Neuronal stem cell (in vitro differentiated cells): Measurements from ENCODE around the gene KLK5.

Source experiments
- DNase-seq: peaks from one replicate; pipeline ENCODE4 v3.0.0-alpha.2; 2013; ENCODE audit warnings: low spot score
- H2AFZ ChIP-seq: one replicate; pipeline ENCODE4 v1.6.1; 2013; ENCODE audit warnings: mild to moderate bottlenecking, low read length, inconsistent platforms
- H2AK5ac ChIP-seq: 2 replicates; pipeline ENCODE4 v1.6.1; 2013; ENCODE audit warnings: low read depth, mild to moderate bottlenecking, inconsistent platforms, low read length, moderate library complexity, mixed read lengths
- H2BK120ac ChIP-seq: 2 replicates; pipeline ENCODE4 v1.6.1; 2013; ENCODE audit warnings: low read depth, mild to moderate bottlenecking, inconsistent platforms, low read length, moderate library complexity, mixed read lengths
- H2BK12ac ChIP-seq: one replicate; pipeline ENCODE4 v1.6.1; 2013; ENCODE audit warnings: low read length, inconsistent platforms
- H2BK15ac ChIP-seq: 2 replicates; pipeline ENCODE4 v1.6.1; 2013; ENCODE audit warnings: mild to moderate bottlenecking, low read length, inconsistent platforms, mixed read lengths
- H2BK5ac ChIP-seq: one replicate; pipeline ENCODE4 v1.6.1; 2013; ENCODE audit warnings: inconsistent platforms, mild to moderate bottlenecking, low read length, moderate library complexity
- H3K14ac ChIP-seq: one replicate; pipeline ENCODE4 v1.6.1; 2013; ENCODE audit warnings: low read length, inconsistent platforms
- H3K18ac ChIP-seq: 2 replicates; pipeline ENCODE4 v1.6.1; 2013; ENCODE audit warnings: low read length, inconsistent platforms
- H3K23ac ChIP-seq: 2 replicates; pipeline ENCODE4 v1.6.1; 2013; ENCODE audit warnings: low read depth, mild to moderate bottlenecking, mixed read lengths, low read length, inconsistent platforms; ENCODE audit not compliant: poor library complexity
- H3K27ac ChIP-seq: replicated peaks from 3 replicates; pipeline ENCODE4 v1.5.1; 2013; ENCODE audit warnings: low read length, inconsistent platforms
- H3K27me3 ChIP-seq, 3 experiments: 2 replicates each; pipeline ENCODE4 v1.6.1; 2013; ENCODE audit warnings: low read length in 3 of 3, mild to moderate bottlenecking in 2 of 3, inconsistent platforms in 1 of 3, low read depth in 1 of 3, mixed read lengths in 1 of 3, moderate library complexity in 1 of 3; ENCODE audit not compliant: control insufficient read depth in 3 of 3, insufficient read depth in 3 of 3
- H3K36me3 ChIP-seq, 2 donors: replicated peaks in 1 of 2; 2 replicates each; pipeline ENCODE4 v1.6.1; 2013; ENCODE audit warnings: low read length in 2 of 2; ENCODE audit not compliant: control insufficient read depth in 2 of 2, insufficient read depth in 2 of 2
- H3K4ac ChIP-seq: 2 replicates; pipeline ENCODE4 v1.6.1; 2013; ENCODE audit warnings: inconsistent platforms, mild to moderate bottlenecking, low read length, moderate library complexity
- H3K4me1 ChIP-seq, 2 donors: 1 replicate in 1 of 2; 2 replicates in 1 of 2; pipeline ENCODE4 v1.6.1; 2013; ENCODE audit warnings: low read length in 2 of 2, low read depth in 1 of 2; ENCODE audit not compliant: control insufficient read depth in 2 of 2, insufficient read depth in 1 of 2
- H3K4me2 ChIP-seq: one replicate; pipeline ENCODE4 v1.6.1; 2013; ENCODE audit warnings: mild to moderate bottlenecking, low read length, inconsistent platforms; ENCODE audit not compliant: insufficient read depth, poor library complexity, severe bottlenecking
- H3K4me3 ChIP-seq, 2 donors: 2 replicates each; pipeline ENCODE4 v1.5.1; 2013; ENCODE audit warnings: low read length in 2 of 2, mild to moderate bottlenecking in 2 of 2, inconsistent platforms in 1 of 2, moderate library complexity in 1 of 2
- H3K79me1 ChIP-seq: one replicate; pipeline ENCODE4 v1.6.1; 2013; ENCODE audit warnings: low read depth, mild to moderate bottlenecking, inconsistent platforms, low read length, moderate library complexity
- H3K9ac ChIP-seq: one replicate; pipeline ENCODE4 v1.6.1; 2013; ENCODE audit warnings: mild to moderate bottlenecking, low read depth, low read length, inconsistent platforms; ENCODE audit not compliant: poor library complexity
- H3K9me3 ChIP-seq, 2 donors: replicated peaks in 1 of 2; 2 replicates each; pipeline versions ENCODE3 to v1.6.1; 2013; ENCODE audit warnings: low read length in 2 of 2, mild to moderate bottlenecking in 2 of 2, inconsistent platforms in 1 of 2, low read depth in 1 of 2, mixed read lengths in 1 of 2, moderate library complexity in 1 of 2; ENCODE audit not compliant: control insufficient read depth in 2 of 2, insufficient read depth in 1 of 2
- H4K8ac ChIP-seq: one replicate; pipeline ENCODE4 v1.6.1; 2013; ENCODE audit warnings: low read depth, mild to moderate bottlenecking, inconsistent platforms, low read length, moderate library complexity
- H4K91ac ChIP-seq: one replicate; pipeline ENCODE4 v1.6.1; 2013; ENCODE audit warnings: low read length, low read depth, mild to moderate bottlenecking, inconsistent platforms; ENCODE audit not compliant: poor library complexity
- WGBS, 2 donors: extraction: QIAGEN DNeasy Blood & Tissue Kit; methylation state at CpG; one replicate each; pipeline ENCODE4 v1.1.7; 2013; ENCODE audit warnings: missing lambda C conversion rate in 2 of 2, mixed read lengths in 1 of 2; ENCODE audit not compliant: insufficient read length in 2 of 2, insufficient replicate concordance in 1 of 2; ENCODE audit errors: extremely low coverage in 2 of 2; 5-methylcytosine and 5-hydroxymethylcytosine counted together

KLK5 gene

GRCh38 chr19:50964266-50964665, 11.4 kb upstream of the KLK5 start:
- no peak overlapping the region for H2BK120ac ChIP-seq
- no peak overlapping the region for H3K27ac ChIP-seq
- no peak overlapping the region for H3K18ac ChIP-seq
- no peak overlapping the region for H2AK5ac ChIP-seq
- H3K9me3 ChIP-seq, result peaks cover 0 to 3% of the 10 kb centered on the region in 2 donors
- H3K36me3 ChIP-seq, result no peaks in the 10 kb centered on the region
- no peak overlapping the region for H4K91ac ChIP-seq
- peaks cover 0 to 11% of the 10 kb centered on the region in 2 donors for H3K4me1 ChIP-seq
- H3K4me2 ChIP-seq, result no peak overlapping the region
- no peak overlapping the region for H3K4me3 ChIP-seq
- no CpG with 5 or more reads among the region's 3 CpGs for WGBS, 2 donors
- H4K8ac ChIP-seq, result no peak overlapping the region
- H2BK12ac ChIP-seq, result no peak overlapping the region
- H3K27me3 ChIP-seq, result no peaks in the 10 kb centered on the region
- no peak overlapping the region for H2AFZ ChIP-seq
- no peak overlapping the region for H3K14ac ChIP-seq
- no peak for DNase-seq
- no peak overlapping the region for H3K23ac ChIP-seq
- H3K79me1 ChIP-seq, result no peaks in the 10 kb centered on the region
- no peak overlapping the region for H2BK15ac ChIP-seq
- H2BK5ac ChIP-seq, result no peak overlapping the region
- no peak overlapping the region for H3K9ac ChIP-seq
- H3K4ac ChIP-seq, result no peak overlapping the region

- H3K23ac ChIP-seq, result no peak overlapping the region
- no CpG with 5 or more reads among the region's 6 CpGs for WGBS, 2 donors
- H3K4me1 ChIP-seq, result peaks cover 0 to 4% of the 10 kb centered on the region in 2 donors
- no peak overlapping the region for H3K9ac ChIP-seq
- H4K8ac ChIP-seq, result no peak overlapping the region
- no peak overlapping the region for H3K4me3 ChIP-seq
- no peak overlapping the region for H2BK5ac ChIP-seq
- H3K4ac ChIP-seq, result no peak overlapping the region
- H3K18ac ChIP-seq, result peak overlapping the region; percentile 39
- no peak overlapping the region for H2AK5ac ChIP-seq
- peaks cover 0 to 3% of the 10 kb centered on the region in 2 donors for H3K9me3 ChIP-seq
- H3K27me3 ChIP-seq, result no peaks in the 10 kb centered on the region
- no peak overlapping the region for H3K27ac ChIP-seq
- no peak overlapping the region for H2BK15ac ChIP-seq
- DNase-seq, result no peak
- no peaks in the 10 kb centered on the region for H3K79me1 ChIP-seq
- no peak overlapping the region for H2BK120ac ChIP-seq
- no peak overlapping the region for H3K4me2 ChIP-seq
- no peak overlapping the region for H2BK12ac ChIP-seq
- H2AFZ ChIP-seq, result no peak overlapping the region
- H3K36me3 ChIP-seq, result no peaks in the 10 kb centered on the region
- H4K91ac ChIP-seq, result no peak overlapping the region
- H3K14ac ChIP-seq, result no peak overlapping the region
Observed at GRCh38 chr19:50963381-50963780, 10.5 kb upstream of the KLK5 start.

- no peak overlapping the region for H3K14ac ChIP-seq
- H4K8ac ChIP-seq, result no peak overlapping the region
- H2BK120ac ChIP-seq, result no peak overlapping the region
- H3K79me1 ChIP-seq, result no peaks in the 10 kb centered on the region
- no peak overlapping the region for H2BK5ac ChIP-seq
- WGBS, 2 donors, result no CpG with 5 or more reads among the region's 1 CpG
- no peak overlapping the region for H3K4ac ChIP-seq
- H3K27ac ChIP-seq, result no peak overlapping the region
- H3K9ac ChIP-seq, result no peak overlapping the region
- H2AFZ ChIP-seq, result no peak overlapping the region
- H2AK5ac ChIP-seq, result no peak overlapping the region
- H3K4me1 ChIP-seq, result no peaks in the 10 kb centered on the region
- H3K4me2 ChIP-seq, result no peak overlapping the region
- peak overlapping the region in 1 of 2 donors; percentile 65 for H3K4me3 ChIP-seq
- no peak overlapping the region for H4K91ac ChIP-seq
- no peak overlapping the region for H2BK12ac ChIP-seq
- H2BK15ac ChIP-seq, result no peak overlapping the region
- H3K27me3 ChIP-seq, result no peaks in the 10 kb centered on the region
- peaks cover 0 to 3% of the 10 kb centered on the region in 2 donors for H3K9me3 ChIP-seq
- H3K36me3 ChIP-seq, result no peaks in the 10 kb centered on the region
- no peak overlapping the region for H3K23ac ChIP-seq
- no peak for DNase-seq
- H3K18ac ChIP-seq, result no peak overlapping the region
Observed at GRCh38 chr19:50962245-50962644, 9.4 kb upstream of the KLK5 start.

GRCh38 chr19:50959731-50960500, 7.1 kb upstream of the KLK5 start:
- Histone ChIP-seq H3K4me2 (no peak overlapping the region), H3K36me3 (no peaks in the 10 kb centered on the region), H3K9me3 (peaks cover 0 to 3% of the 10 kb centered on the region in 2 donors), H3K27me3 (no peaks in the 10 kb centered on the region), H2BK5ac (no peak overlapping the region), H2AK5ac (no peak overlapping the region), H2AFZ (no peak overlapping the region), H4K91ac (no peak overlapping the region), H3K4me3 (no peak overlapping the region), H2BK12ac (no peak overlapping the region), H4K8ac (no peak overlapping the region), H3K23ac (no peak overlapping the region), H3K27ac (no peak overlapping the region), H3K4me1 (no peaks in the 10 kb centered on the region), H3K4ac (no peak overlapping the region), H2BK120ac (no peak overlapping the region), H3K79me1 (no peaks in the 10 kb centered on the region), H2BK15ac (no peak overlapping the region), H3K9ac (no peak overlapping the region), H3K14ac (no peak overlapping the region), H3K18ac (no peak overlapping the region)
- no CpG with 5 or more reads among the region's 9 CpGs for WGBS, 2 donors
- DNase-seq, result no peak
